Naive thymus-derived CD8-positive, alpha-beta T cell (primary cell): ENCODE data around the gene PARP14. TPM values are rescaled to one million over a fixed set of nuclear protein-coding genes. Genes with fewer than 3 reads are reported as not detected.
"Not testable (repeated sequence)": the region's sequence is repeated elsewhere in the genome, so short reads cannot be mapped to it uniquely, and the experiment has no call there.

Source experiments
- ATAC-seq, 2 donors: fragments of 150-1000 bp; cut with Tn5 transposase in 1 of 2; sonication (Bioruptor Pico), chemical (Tn5 transposase) in 1 of 2; 1 replicate in 1 of 2; 2 replicates in 1 of 2; pipeline ENCODE4 v1.10.0; 2021; ENCODE audit warnings: mild to moderate bottlenecking in 2 of 2, moderate library complexity in 2 of 2
- POLR2A ChIA-PET: fragments of 350-600 bp; sonication (Branson Sonifier 250); formaldehyde crosslinking; loops from one replicate; lab custom pipeline; 2021; ENCODE audit warnings: antibody characterized with exemption; lab: Charles Lee
- DNase-seq, 10 donors: peaks; one replicate each; pipeline versions ENCODE4 v3.0.0 to v3.0.0-alpha.2; 2020 to 2022
- H3K27ac Mint-ChIP-seq, 10 donors: one replicate each; pipeline ENCODE4 v1.8.0; 2020 to 2022; ENCODE audit warnings: mild to moderate bottlenecking in 10 of 10, mixed read lengths in 10 of 10, moderate library complexity in 4 of 10, inconsistent platforms in 1 of 10
- H3K27me3 Mint-ChIP-seq, 5 donors: one replicate each; pipeline ENCODE4 v1.8.0; 2021 to 2022; ENCODE audit warnings: mixed read lengths in 5 of 5
- H3K36me3 Mint-ChIP-seq, 3 donors: one replicate each; pipeline ENCODE4 v1.8.0; 2020 to 2022; ENCODE audit warnings: mixed read lengths in 3 of 3, mild to moderate bottlenecking in 2 of 3, inconsistent platforms in 1 of 3
- H3K4me1 Mint-ChIP-seq, 4 donors: one replicate each; pipeline ENCODE4 v1.8.0; 2021 to 2022; ENCODE audit warnings: mixed read lengths in 4 of 4
- H3K4me3 Mint-ChIP-seq, 10 donors: one replicate each; pipeline ENCODE4 v1.8.0; 2020 to 2022; ENCODE audit warnings: mild to moderate bottlenecking in 10 of 10, mixed read lengths in 10 of 10, moderate library complexity in 6 of 10, inconsistent platforms in 1 of 10
- H3K9me3 Mint-ChIP-seq, 9 donors: one replicate each; pipeline ENCODE4 v1.8.0; 2020 to 2022; ENCODE audit warnings: mixed read lengths in 9 of 9, mild to moderate bottlenecking in 3 of 9, inconsistent platforms in 1 of 9, moderate library complexity in 1 of 9
- polyA plus RNA-seq, 3 donors: library from polyadenylated mRNA; unstranded; fragments of 300-500 nt; fragmentation: Illumina TruSeq; gene quantifications; one replicate each; pipeline ENCODE4 v1.2.3, GENCODE V29; 2021
- total RNA-seq, 8 experiments: library from RNA in 2 of 8; stranded (reverse) in 2 of 8; gene quantifications; one replicate each; pipeline ENCODE4 v1.2.3 and lab custom pipeline; 2021 to 2026

PARP14 gene
- total and polyA plus RNA-seq, 5 experiments from 2014 or later: 4.4 to 46.8 (median 10.8) TPM

DNA sequence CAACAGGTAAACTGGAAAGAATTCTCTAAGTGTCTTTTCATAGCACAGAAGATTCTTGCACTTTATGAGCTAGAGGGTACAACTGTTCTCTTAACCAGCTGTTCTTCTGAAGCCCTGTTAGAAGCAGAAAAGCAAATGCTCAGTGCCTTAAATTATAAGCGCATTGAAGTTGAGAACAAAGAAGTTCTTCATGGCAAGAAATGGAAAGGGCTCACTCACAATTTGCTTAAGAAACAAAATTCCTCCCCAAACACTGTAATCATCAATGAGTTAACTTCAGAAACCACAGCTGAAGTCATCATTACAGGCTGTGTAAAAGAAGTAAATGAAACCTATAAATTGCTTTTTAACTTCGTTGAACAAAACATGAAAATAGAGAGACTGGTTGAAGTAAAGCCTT lies 19.6 kb downstream of the PARP14 start:
- DNase-seq (no peak), ATAC-seq (no peak)
- no peaks in the 10 kb centered on the region for H3K9me3 Mint-ChIP-seq
- POLR2A ChIA-PET: no interaction called here
- peak overlapping the region in 1 of 10 donors; percentile 19 for H3K27ac Mint-ChIP-seq
- peaks cover 17 to 94% (median 39%) of the 10 kb centered on the region in 3 donors for H3K36me3 Mint-ChIP-seq
- H3K4me1 Mint-ChIP-seq: peaks cover 5 to 48% (median 8%) of the 10 kb centered on the region in 4 donors
- no peak overlapping the region for H3K4me3 Mint-ChIP-seq
- no peaks in the 10 kb centered on the region for H3K27me3 Mint-ChIP-seq

DNA sequence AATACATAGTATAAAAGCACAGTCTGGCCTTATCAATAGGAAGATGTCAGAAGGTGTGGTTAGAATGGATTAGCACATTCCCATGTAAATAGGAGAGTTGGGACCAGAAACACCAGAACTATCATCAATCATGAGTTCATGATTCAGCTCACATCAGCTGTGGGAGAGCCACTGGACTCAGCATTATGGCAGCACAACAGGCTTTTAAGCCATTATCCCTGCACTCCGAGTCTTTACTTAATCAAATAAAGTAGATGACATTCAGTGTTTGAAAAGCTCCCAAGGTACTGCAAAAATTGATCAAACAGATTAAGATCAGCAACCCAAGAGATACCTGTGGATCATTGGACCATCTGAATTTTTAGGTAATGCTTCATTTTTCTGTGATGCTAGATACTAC lies 24.7 kb downstream of the PARP14 start:
- H3K4me1 Mint-ChIP-seq: peaks cover 16 to 29% (median 17%) of the 10 kb centered on the region in 4 donors
- no peak overlapping the region for H3K4me3 Mint-ChIP-seq
- H3K27me3 Mint-ChIP-seq: no peaks in the 10 kb centered on the region
- H3K36me3 Mint-ChIP-seq: peaks cover 6 to 93% (median 49%) of the 10 kb centered on the region in 3 donors
- H3K9me3 Mint-ChIP-seq: no peaks in the 10 kb centered on the region
- H3K27ac Mint-ChIP-seq: no peak overlapping the region
- POLR2A ChIA-PET: no interaction called here
- DNase-seq (no peak), ATAC-seq (no peak)

DNA sequence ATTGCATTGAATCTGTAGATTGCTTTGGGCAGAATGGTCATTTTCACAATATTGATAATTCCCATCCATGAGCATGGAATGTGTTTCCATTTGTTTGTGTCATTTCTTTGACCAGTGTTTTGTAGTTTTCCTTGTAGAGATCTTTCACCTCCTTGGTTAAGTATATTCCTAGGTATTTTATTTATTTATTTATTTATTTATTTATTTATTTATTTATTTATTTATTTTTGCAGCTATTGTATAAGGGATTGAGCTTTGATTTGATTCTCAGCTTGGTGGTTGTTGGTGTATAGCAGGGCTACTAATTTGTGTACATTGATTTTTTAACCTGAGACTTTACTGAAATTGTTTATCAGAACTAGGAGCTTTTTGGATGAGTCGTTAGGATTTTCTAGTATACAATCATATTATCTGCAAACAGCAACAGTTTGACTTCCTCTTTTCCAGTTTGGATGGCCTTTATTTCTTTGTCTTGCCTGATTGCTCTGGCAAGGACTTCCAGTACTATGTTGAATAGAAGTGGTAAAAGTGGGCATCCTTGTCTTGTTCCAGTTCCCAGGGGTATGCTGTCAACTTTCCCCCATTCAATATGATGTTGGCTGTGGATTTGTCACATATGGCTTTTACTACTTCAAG lies 30.1 kb downstream of the PARP14 start:
- H3K27me3 Mint-ChIP-seq, H3K9me3 Mint-ChIP-seq, POLR2A ChIA-PET, ATAC-seq, DNase-seq: not testable (repeated sequence)
- peak overlapping the region in 2 of 10 donors; percentile 12 to 71 for H3K27ac Mint-ChIP-seq
- H3K4me3 Mint-ChIP-seq: peak overlapping the region in 1 of 10 donors; percentile 64
- peaks cover 6 to 97% (median 54%) of the 10 kb centered on the region in 3 donors for H3K36me3 Mint-ChIP-seq
- peaks cover 13 to 33% (median 21%) of the 10 kb centered on the region in 4 donors for H3K4me1 Mint-ChIP-seq

DNA sequence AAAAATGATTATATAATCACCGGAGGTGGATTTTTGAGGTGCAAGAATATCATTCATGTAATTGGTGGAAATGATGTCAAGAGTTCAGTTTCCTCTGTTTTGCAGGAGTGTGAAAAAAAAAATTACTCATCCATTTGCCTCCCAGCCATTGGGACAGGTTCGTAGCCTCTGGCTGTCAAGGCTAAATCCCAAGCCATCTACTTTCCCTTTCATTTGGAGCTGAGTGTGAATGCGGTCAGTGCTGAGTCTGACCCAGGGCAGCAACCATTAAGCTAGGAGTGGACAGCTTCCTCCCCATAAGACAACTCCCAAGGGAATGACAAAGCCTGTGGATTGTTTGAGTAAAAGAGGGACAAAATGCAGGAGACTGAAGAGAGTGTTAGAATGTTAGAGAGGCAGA lies 33.6 kb downstream of the PARP14 start:
- H3K27ac Mint-ChIP-seq: peak overlapping the region in 1 of 10 donors; percentile 22
- H3K36me3 Mint-ChIP-seq: peaks cover 14 to 100% (median 51%) of the 10 kb centered on the region in 3 donors

DNA sequence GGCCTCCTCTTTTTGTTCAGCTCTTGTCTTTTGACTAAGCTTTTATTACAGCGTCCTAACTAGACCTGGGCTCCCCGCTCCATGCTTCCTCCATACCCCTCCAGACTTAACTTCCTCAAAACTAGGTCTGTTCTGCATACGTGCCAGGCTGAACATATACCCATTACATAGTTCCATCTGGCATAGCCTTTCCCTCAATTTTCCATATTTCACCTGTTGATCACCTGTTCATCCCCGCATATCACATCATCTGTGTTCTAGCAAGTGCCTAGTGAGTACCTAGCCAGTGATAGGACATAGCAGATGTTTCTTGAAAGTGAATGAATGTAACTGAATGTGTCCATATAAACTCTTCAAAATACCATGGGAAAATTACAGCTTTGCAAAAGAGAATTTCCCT lies 36.0 kb downstream of the PARP14 start:
- Mint-ChIP-seq H3K27ac (peak overlapping the region in 3 of 10 donors; percentile 7 to 77 (median 60)), H3K4me1 (peaks cover 3 to 9% (median 5%) of the 10 kb centered on the region in 4 donors), H3K9me3 (no peaks in the 10 kb centered on the region), H3K27me3 (no peaks in the 10 kb centered on the region), H3K36me3 (peaks cover 14 to 100% (median 39%) of the 10 kb centered on the region in 3 donors), H3K4me3 (no peak overlapping the region)
- no peak for DNase-seq
- no peak for ATAC-seq
- POLR2A ChIA-PET: no interaction called here

More for the DNA sequence above, 33.6 kb downstream of the PARP14 start:
- H3K4me1 Mint-ChIP-seq: peaks cover 12 to 26% (median 18%) of the 10 kb centered on the region in 4 donors
- POLR2A ChIA-PET: no interaction called here
- H3K27me3 Mint-ChIP-seq: no peaks in the 10 kb centered on the region
- H3K9me3 Mint-ChIP-seq: no peaks in the 10 kb centered on the region
- DNase-seq (no peak), ATAC-seq (no peak)
- H3K4me3 Mint-ChIP-seq: no peak overlapping the region

DNA sequence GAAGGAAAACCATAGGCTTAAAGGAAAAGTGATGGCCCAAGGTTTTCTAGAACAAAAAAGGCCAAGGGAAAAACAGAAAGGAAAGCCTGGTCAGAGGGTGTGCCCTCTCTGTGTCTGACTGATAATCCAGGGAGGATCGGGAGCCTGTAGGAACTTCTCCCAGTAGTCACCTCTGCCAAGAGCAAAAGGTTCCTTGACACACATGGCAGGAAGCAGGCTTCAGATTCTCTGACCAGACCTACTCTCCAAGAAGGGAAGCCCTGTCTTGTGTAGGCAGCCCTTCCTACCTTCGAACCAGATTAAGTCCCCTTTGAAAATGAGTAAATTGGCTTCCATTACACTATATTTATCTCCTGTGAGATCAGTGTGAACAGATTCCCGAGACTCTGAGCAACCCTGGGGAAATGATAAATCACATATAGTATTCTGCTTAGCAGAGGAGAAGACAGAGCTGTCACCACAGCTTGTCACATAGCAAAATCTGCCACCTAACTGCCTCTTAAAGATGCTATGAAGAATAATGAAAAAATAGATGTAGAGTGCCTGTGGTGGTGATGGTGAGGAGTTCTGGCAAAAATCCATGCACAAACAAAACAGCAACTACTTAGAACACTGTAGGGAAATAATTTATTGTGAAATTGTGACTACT lies 38.8 kb downstream of the PARP14 start:
- Mint-ChIP-seq H3K27ac (peak overlapping the region in 3 of 10 donors; percentile 4 to 40 (median 33)), H3K4me1 (peaks cover 0 to 9% (median 2%) of the 10 kb centered on the region in 4 donors), H3K4me3 (no peak overlapping the region), H3K9me3 (peaks cover 0 to 2% (median 0%) of the 10 kb centered on the region in 9 donors), H3K27me3 (no peaks in the 10 kb centered on the region), H3K36me3 (peaks cover 8 to 87% (median 36%) of the 10 kb centered on the region in 3 donors)
- DNase-seq (no peak), ATAC-seq (no peak)
- POLR2A ChIA-PET: no interaction called here

DNA sequence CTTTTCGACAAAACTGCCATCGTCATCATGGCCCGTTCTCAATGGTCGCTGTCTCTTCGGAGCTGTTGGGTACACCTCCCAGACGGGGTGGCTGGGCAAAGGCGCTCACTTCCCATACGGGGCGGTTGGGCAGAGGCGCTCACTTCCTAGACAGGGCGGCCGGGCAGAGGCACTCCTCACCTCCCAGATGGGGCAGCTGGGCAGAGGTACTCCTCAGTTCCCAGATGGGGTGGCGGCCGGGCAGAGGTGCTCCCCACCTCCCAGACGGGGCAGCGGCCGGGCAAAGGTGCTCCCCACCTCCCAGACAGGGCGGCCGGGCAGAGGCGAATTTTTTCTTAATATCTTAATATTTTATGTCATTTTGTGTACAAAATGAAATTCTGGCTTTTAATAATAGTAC lies 44.5 kb downstream of the PARP14 start:
- Mint-ChIP-seq H3K4me3 (no peak overlapping the region), H3K36me3 (peaks cover 5 to 56% (median 41%) of the 10 kb centered on the region in 3 donors), H3K27me3 (no peaks in the 10 kb centered on the region), H3K27ac (no peak overlapping the region), H3K9me3 (peaks cover 2 to 14% (median 6%) of the 10 kb centered on the region in 9 donors), H3K4me1 (peaks cover 0 to 9% (median 0%) of the 10 kb centered on the region in 4 donors)
- POLR2A ChIA-PET: no interaction called here
- ATAC-seq (no peak), DNase-seq (no peak)

DNA sequence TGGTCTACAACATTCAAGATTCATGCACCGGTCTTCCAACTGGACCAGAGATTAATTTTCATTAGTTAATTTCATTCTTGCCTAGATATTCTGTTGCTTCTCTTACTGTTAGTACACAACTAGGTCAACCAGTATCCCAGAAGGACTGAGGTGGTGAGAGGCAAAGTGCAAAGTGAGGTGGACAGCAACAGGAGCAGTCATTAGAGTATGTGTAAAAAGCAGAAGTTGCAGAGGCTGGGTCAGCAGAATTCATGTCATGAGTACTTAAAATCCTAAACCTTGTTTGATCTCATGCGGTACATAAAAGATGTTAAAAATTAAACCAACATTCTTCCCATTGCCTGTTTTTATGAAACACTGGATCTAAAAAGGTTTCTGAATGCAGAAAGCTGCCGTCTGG lies 46.7 kb downstream of the PARP14 start:
- Mint-ChIP-seq H3K9me3 (peaks cover 2 to 14% (median 6%) of the 10 kb centered on the region in 9 donors), H3K36me3 (peaks cover 5 to 44% (median 41%) of the 10 kb centered on the region in 3 donors), H3K27ac (no peak overlapping the region), H3K27me3 (no peaks in the 10 kb centered on the region), H3K4me3 (no peak overlapping the region), H3K4me1 (peaks cover 0 to 2% (median under 1%) of the 10 kb centered on the region in 4 donors)
- DNase-seq (no peak), ATAC-seq (no peak)
- POLR2A ChIA-PET: no interaction called here

DNA sequence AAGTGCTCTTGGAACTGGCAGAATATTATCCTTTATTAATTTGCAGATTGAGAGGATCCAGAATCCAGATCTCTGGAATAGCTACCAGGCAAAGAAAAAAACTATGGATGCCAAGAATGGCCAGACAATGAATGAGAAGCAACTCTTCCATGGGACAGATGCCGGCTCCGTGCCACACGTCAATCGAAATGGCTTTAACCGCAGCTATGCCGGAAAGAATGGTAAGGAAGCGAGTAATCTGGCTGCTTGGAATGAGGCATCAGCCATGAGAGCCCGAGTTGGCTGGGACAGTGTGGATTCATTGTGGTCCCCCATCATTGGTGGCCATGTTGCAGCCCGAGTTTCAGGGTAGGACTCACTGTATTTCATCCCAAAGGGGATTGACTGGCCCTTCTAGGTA lies 47.1 kb downstream of the PARP14 start:
- ATAC-seq: no peak
- peaks cover 2 to 14% (median 6%) of the 10 kb centered on the region in 9 donors for H3K9me3 Mint-ChIP-seq
- no peak for DNase-seq
- H3K27ac Mint-ChIP-seq: no peak overlapping the region
- peaks cover 5 to 44% (median 42%) of the 10 kb centered on the region in 3 donors for H3K36me3 Mint-ChIP-seq
- peaks cover 0 to 2% (median under 1%) of the 10 kb centered on the region in 4 donors for H3K4me1 Mint-ChIP-seq
- H3K27me3 Mint-ChIP-seq: no peaks in the 10 kb centered on the region
- POLR2A ChIA-PET: no interaction called here
- H3K4me3 Mint-ChIP-seq: no peak overlapping the region

DNA sequence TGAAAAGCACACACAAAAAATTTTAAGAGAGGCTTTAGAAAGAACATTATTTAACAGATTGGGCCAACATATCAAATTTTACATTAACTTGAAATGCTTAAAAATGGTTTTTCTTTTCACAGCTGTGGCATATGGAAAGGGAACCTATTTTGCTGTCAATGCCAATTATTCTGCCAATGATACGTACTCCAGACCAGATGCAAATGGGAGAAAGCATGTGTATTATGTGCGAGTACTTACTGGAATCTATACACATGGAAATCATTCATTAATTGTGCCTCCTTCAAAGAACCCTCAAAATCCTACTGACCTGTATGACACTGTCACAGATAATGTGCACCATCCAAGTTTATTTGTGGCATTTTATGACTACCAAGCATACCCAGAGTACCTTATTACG lies 47.5 kb downstream of the PARP14 start:
- Mint-ChIP-seq H3K4me1 (peaks cover 0 to 2% (median 1%) of the 10 kb centered on the region in 4 donors), H3K36me3 (peaks cover 5 to 42% (median 39%) of the 10 kb centered on the region in 3 donors), H3K9me3 (peaks cover 2 to 14% (median 6%) of the 10 kb centered on the region in 9 donors), H3K27ac (peak overlapping the region in 1 of 10 donors; percentile 47), H3K27me3 (no peaks in the 10 kb centered on the region), H3K4me3 (no peak overlapping the region)
- POLR2A ChIA-PET: no interaction called here
- DNase-seq: no peak
- no peak for ATAC-seq

DNA sequence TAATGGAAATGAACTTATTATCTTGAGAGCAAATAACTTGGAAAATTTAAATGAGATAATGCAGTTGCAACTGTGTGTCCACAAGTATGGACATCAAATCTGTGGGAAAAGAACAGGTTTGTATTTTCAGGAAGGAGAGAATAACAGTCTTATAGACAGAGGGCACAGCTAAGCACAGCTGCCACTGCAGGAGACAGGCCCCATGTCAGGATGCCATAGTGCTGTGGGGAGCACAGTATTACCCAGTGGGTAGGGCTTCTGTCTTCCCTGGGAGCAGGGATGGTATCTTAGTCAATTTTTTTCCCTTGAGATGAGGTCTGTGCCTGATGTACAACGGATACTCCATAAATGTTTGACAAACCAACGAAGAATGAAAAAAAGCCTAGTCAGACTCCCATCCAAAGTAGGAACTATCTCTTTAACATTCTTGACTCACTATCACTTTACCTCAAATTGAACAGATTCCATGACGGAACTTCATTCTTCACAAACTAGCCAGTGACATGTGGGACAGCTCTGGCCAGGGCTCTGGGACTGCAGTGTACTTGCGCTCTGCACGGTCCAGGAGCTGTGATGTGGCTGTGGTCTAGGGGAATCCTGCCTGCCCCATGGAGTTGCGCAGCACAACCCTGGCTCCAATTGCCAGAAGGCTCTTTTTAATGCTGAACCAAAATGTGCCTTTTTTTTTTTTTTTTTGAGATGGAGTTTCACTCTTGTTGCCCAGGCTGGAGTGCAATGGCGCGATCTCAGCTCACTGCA lies 48.3 kb downstream of the PARP14 start:
- H3K27me3 Mint-ChIP-seq: no peaks in the 10 kb centered on the region
- POLR2A ChIA-PET: no interaction called here
- peaks cover 2 to 16% (median 6%) of the 10 kb centered on the region in 9 donors for H3K9me3 Mint-ChIP-seq
- DNase-seq (no peak), ATAC-seq (no peak)
- H3K4me3 Mint-ChIP-seq: no peak overlapping the region
- H3K27ac Mint-ChIP-seq: peak overlapping the region in 1 of 10 donors; percentile 76
- H3K4me1 Mint-ChIP-seq: peaks cover 0 to 2% (median 1%) of the 10 kb centered on the region in 4 donors
- H3K36me3 Mint-ChIP-seq: peaks cover 5 to 44% (median 39%) of the 10 kb centered on the region in 3 donors

DNA sequence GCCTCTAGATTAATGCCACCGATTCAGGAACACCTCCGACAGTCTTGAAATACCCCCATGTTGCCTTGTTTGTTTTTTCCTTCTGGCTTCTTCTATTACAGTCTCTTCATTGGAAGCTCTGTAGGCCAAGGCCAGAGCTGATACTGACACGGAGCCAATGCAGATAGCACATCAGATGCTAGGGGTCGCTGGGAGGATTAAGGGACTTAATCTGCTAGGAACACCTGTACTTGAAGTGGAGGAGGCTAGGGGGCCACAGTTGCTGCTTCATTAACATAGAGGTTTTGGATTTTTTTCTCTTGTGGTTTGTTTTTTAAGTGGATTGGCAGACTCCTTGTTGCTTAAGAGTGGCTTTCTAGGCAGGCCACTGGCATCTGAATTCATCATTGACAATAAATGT lies 49.6 kb downstream of the PARP14 start:
- peak overlapping the region in 3 of 10 donors; percentile 22 to 66 (median 39) for H3K27ac Mint-ChIP-seq
- POLR2A ChIA-PET: no interaction called here

More for the DNA sequence above, 49.6 kb downstream of the PARP14 start:
- ATAC-seq (no peak), DNase-seq (no peak)
- peaks cover 0 to 2% (median 1%) of the 10 kb centered on the region in 4 donors for H3K4me1 Mint-ChIP-seq
- peaks cover 2 to 19% (median 6%) of the 10 kb centered on the region in 9 donors for H3K9me3 Mint-ChIP-seq
- H3K36me3 Mint-ChIP-seq: peaks cover 5 to 49% (median 48%) of the 10 kb centered on the region in 3 donors
- no peak overlapping the region for H3K4me3 Mint-ChIP-seq
- no peaks in the 10 kb centered on the region for H3K27me3 Mint-ChIP-seq
